Endodermal cell (in vitro differentiated cells): ENCODE measurements around the gene ELMO1. TPM values are rescaled to one million over a fixed set of nuclear protein-coding genes. Genes with fewer than 3 reads are reported as not detected.

Experiments
- DNase-seq: peaks from one replicate; pipeline ENCODE4 v3.0.0-alpha.2; 2017
- H3K27ac ChIP-seq: 2 replicates; pipeline ENCODE4 v1.5.1; 2013; ENCODE audit warnings: mild to moderate bottlenecking, low read depth, low read length, moderate library complexity
- H3K27me3 ChIP-seq: 2 replicates; pipeline ENCODE4 v1.6.1; 2013; ENCODE audit warnings: mild to moderate bottlenecking, low read length, moderate library complexity; ENCODE audit not compliant: insufficient read depth, control insufficient read depth, poor library complexity, severe bottlenecking
- H3K36me3 ChIP-seq: 2 replicates; pipeline ENCODE4 v1.7.0; 2013; ENCODE audit warnings: mild to moderate bottlenecking, low read length, moderate library complexity; ENCODE audit not compliant: control insufficient read depth, insufficient read depth
- H3K4me1 ChIP-seq: one replicate; pipeline ENCODE4 v1.7.0; 2013; ENCODE audit warnings: low read length; ENCODE audit not compliant: control insufficient read depth, insufficient read depth
- H3K4me3 ChIP-seq: 2 replicates; pipeline ENCODE4 v1.5.1; 2013; ENCODE audit warnings: mild to moderate bottlenecking, low read length, moderate library complexity
- H3K9ac ChIP-seq: 2 replicates; pipeline ENCODE4 v1.6.1; 2013; ENCODE audit warnings: mild to moderate bottlenecking, low read length, moderate library complexity; ENCODE audit not compliant: poor library complexity, severe bottlenecking; ENCODE audit errors: extremely low read depth
- H3K9me3 ChIP-seq: 2 replicates; pipeline ENCODE4 v1.6.1; 2013; ENCODE audit warnings: mild to moderate bottlenecking, low read length, moderate library complexity; ENCODE audit not compliant: control insufficient read depth
- H3K27ac Mint-ChIP-seq: 2 replicates; pipeline ENCODE4 v1.8.0; 2020; ENCODE audit warnings: mixed read lengths
- H3K27me3 Mint-ChIP-seq: 2 replicates; pipeline ENCODE4 v1.8.0; 2021; ENCODE audit warnings: mild to moderate bottlenecking, mixed read lengths; ENCODE audit not compliant: insufficient read depth
- H3K36me3 Mint-ChIP-seq: 2 replicates; pipeline ENCODE4 v1.8.0; 2020; ENCODE audit warnings: low read depth, mixed read lengths
- H3K4me1 Mint-ChIP-seq: 2 replicates; pipeline ENCODE4 v1.8.0; 2020; ENCODE audit warnings: mixed read lengths
- H3K4me3 Mint-ChIP-seq: 2 replicates; pipeline ENCODE4 v1.8.0; 2020; ENCODE audit warnings: mild to moderate bottlenecking, moderate library complexity, mixed read lengths
- H3K9me3 Mint-ChIP-seq: 2 replicates; pipeline ENCODE4 v1.8.0; 2020; ENCODE audit warnings: mild to moderate bottlenecking, mixed read lengths
- CTCF ChIP-seq: fragments of 200-600 bp; sonication (generic); conservative IDR thresholded peaks from 2 replicates; pipeline ENCODE4 v1.5.0; 2021; ENCODE audit warnings: antibody characterized with exemption, mild to moderate bottlenecking
- WGBS, 2 experiments: methylation state at CpG; one replicate each; pipeline versions ENCODE4 v1.1.5 to v1.1.7; 2013; ENCODE audit warnings: missing lambda C conversion rate in 2 of 2, mixed read lengths in 1 of 2; ENCODE audit not compliant: insufficient coverage in 1 of 2, insufficient read length in 1 of 2; 5-methylcytosine and 5-hydroxymethylcytosine counted together
- total RNA-seq, 2 donors: library from RNA; stranded (reverse); fragmentation: NEBNext Ultra II Directional in 1 of 2; extraction: Animal tissue kit (Norgen Biotek cat#: 25700) in 1 of 2; gene quantifications; 2 replicates in 1 of 2; 3 replicates in 1 of 2; pipeline ENCODE4 v1.2.1, GENCODE V29; 2021

ELMO1 gene
- total RNA-seq, 2 donors from 2014 or later: 120 to 131 TPM

GRCh38 chr7:37323966-37324365 lies 124.7 kb downstream of the ELMO1 start:
- Mint-ChIP-seq H3K27ac (no peak overlapping the region), H3K36me3 (peaks cover 26% of the 10 kb centered on the region), H3K9me3 (no peaks in the 10 kb centered on the region), H3K4me1 (peaks cover 3% of the 10 kb centered on the region), H3K4me3 (no peak overlapping the region), H3K27me3 (no peaks in the 10 kb centered on the region)
- Histone ChIP-seq H3K9me3 (no peaks in the 10 kb centered on the region), H3K27ac (no peak overlapping the region), H3K4me1 (peaks cover 6% of the 10 kb centered on the region), H3K36me3 (peaks cover 40% of the 10 kb centered on the region), H3K27me3 (no peaks in the 10 kb centered on the region), H3K9ac (no peak overlapping the region), H3K4me3 (no peak overlapping the region)
- DNase-seq: no peak
- WGBS, 2 experiments: 98 to 100% methylated on average over 2 to 4 of the region's 4 CpGs
- TF ChIP-seq CTCF: no peak

- H3K4me3 Mint-ChIP-seq: no peak overlapping the region
- H3K4me1 ChIP-seq: peaks cover 6% of the 10 kb centered on the region
- no peak overlapping the region for H3K9ac ChIP-seq
- H3K27ac ChIP-seq: no peak overlapping the region
- no peaks in the 10 kb centered on the region for H3K27me3 ChIP-seq
- no peak overlapping the region for H3K27ac Mint-ChIP-seq
- DNase-seq: no peak
- no peak for TF ChIP-seq CTCF
- H3K27me3 Mint-ChIP-seq: no peaks in the 10 kb centered on the region
- peaks cover 3% of the 10 kb centered on the region for H3K4me1 Mint-ChIP-seq
- H3K4me3 ChIP-seq: no peak overlapping the region
- no peaks in the 10 kb centered on the region for H3K9me3 ChIP-seq
- H3K9me3 Mint-ChIP-seq: no peaks in the 10 kb centered on the region
- peaks cover 18% of the 10 kb centered on the region for H3K36me3 Mint-ChIP-seq
- peaks cover 32% of the 10 kb centered on the region for H3K36me3 ChIP-seq
- WGBS, 2 experiments: 93% methylated on average over 4 of the region's 4 CpGs; no CpG with 5 or more reads in 1 of the 2 experiments
Observed at GRCh38 chr7:37322831-37323230, 125.8 kb downstream of the ELMO1 start.

GRCh38 chr7:37320848-37321468 lies 127.7 kb downstream of the ELMO1 start:
- no peak for TF ChIP-seq CTCF
- H3K4me3 Mint-ChIP-seq: no peak overlapping the region
- Histone ChIP-seq H3K9ac (no peak overlapping the region), H3K4me1 (peaks cover 7% of the 10 kb centered on the region), H3K36me3 (peaks cover 20% of the 10 kb centered on the region), H3K27me3 (no peaks in the 10 kb centered on the region), H3K9me3 (no peaks in the 10 kb centered on the region), H3K27ac (no peak overlapping the region), H3K4me3 (no peak overlapping the region)
- no peaks in the 10 kb centered on the region for H3K9me3 Mint-ChIP-seq
- no peaks in the 10 kb centered on the region for H3K27me3 Mint-ChIP-seq
- H3K27ac Mint-ChIP-seq: no peak overlapping the region
- DNase-seq: no peak
- H3K4me1 Mint-ChIP-seq: peaks cover 7% of the 10 kb centered on the region
- peaks cover 10% of the 10 kb centered on the region for H3K36me3 Mint-ChIP-seq
- WGBS, 2 experiments: 94 to 97% methylated on average over 5 to 10 of the region's 10 CpGs
